ENCODE measurements around the gene ADAM12. TPM values are rescaled to one million over a fixed set of nuclear protein-coding genes. Genes with fewer than 3 reads are reported as not detected.

ADAM12 gene
- total and polyA plus RNA-seq, 2 experiments from 2014 or later, result 0.13 to 0.87 TPM

DNA sequence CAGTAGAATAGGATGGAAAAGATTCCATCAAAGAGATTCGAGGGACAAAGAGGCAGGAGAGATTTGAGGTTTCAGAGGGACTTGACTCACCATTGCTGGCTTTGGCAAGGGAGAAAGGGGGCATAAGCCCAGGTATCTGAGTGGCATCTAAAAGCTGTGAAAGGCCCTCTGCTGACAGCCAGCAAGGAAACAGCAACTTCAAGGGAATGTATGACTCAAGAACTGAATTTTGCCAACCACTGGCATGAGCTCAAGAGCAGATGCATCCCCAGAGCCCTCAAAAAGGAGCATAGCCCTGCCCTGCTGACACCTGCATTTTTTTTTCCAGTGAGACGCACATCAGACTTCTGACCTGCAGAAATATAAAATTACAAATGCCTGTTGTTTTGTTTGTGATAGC, 19.6 kb upstream of the ADAM12 start:
- H4K20me1 ChIP-seq (replicated peaks; ENCODE audit: insufficient read depth), result no peaks in the 10 kb centered on the region
- no peak overlapping the region for H3K4me3 Mint-ChIP-seq
- no peak overlapping the region for H3K27ac ChIP-seq (ENCODE audit: low read depth)
- H2AFZ ChIP-seq, result no peak overlapping the region
- no peaks in the 10 kb centered on the region for H3K79me2 ChIP-seq (replicated peaks; ENCODE audit: insufficient read depth)
- TF ChIP-seq ETS1 (IDR thresholded peaks at IDR 0.05), result no peak
- no peak for TF ChIP-seq JUNB (IDR thresholded peaks at IDR 0.05; ENCODE audit: unreplicated experiment)
- no peak for TF ChIP-seq CTCF (conservative IDR thresholded peaks at IDR 0.05; ENCODE audit: low read depth in 2 of 2)
- TF ChIP-seq, protein P1, sequence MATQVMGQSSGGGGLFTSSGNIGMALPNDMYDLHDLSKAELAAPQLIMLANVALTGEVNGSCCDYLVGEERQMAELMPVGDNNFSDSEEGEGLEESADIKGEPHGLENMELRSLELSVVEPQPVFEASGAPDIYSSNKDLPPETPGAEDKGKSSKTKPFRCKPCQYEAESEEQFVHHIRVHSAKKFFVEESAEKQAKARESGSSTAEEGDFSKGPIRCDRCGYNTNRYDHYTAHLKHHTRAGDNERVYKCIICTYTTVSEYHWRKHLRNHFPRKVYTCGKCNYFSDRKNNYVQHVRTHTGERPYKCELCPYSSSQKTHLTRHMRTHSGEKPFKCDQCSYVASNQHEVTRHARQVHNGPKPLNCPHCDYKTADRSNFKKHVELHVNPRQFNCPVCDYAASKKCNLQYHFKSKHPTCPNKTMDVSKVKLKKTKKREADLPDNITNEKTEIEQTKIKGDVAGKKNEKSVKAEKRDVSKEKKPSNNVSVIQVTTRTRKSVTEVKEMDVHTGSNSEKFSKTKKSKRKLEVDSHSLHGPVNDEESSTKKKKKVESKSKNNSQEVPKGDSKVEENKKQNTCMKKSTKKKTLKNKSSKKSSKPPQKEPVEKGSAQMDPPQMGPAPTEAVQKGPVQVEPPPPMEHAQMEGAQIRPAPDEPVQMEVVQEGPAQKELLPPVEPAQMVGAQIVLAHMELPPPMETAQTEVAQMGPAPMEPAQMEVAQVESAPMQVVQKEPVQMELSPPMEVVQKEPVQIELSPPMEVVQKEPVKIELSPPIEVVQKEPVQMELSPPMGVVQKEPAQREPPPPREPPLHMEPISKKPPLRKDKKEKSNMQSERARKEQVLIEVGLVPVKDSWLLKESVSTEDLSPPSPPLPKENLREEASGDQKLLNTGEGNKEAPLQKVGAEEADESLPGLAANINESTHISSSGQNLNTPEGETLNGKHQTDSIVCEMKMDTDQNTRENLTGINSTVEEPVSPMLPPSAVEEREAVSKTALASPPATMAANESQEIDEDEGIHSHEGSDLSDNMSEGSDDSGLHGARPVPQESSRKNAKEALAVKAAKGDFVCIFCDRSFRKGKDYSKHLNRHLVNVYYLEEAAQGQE (IDR thresholded peaks at IDR 0.05; ENCODE audit: unreplicated experiment), result no peak
- TF ChIP-seq ZNF331 (CRISPR knock-in tag; IDR thresholded peaks at IDR 0.05; ENCODE audit: low read depth), result no peak
- TF ChIP-seq STAT1 (IDR thresholded peaks at IDR 0.05; ENCODE audit: unreplicated experiment), result no peak
- no peak for TF ChIP-seq CREB1 (CRISPR knock-in tag; IDR thresholded peaks at IDR 0.05; ENCODE audit: low read depth)
- no peak for TF ChIP-seq EZH2phosphoT487 (IDR thresholded peaks at IDR 0.05; ENCODE audit: unreplicated experiment)
- no peak for TF ChIP-seq ZNF462 (CRISPR knock-in tag; IDR thresholded peaks at IDR 0.05)
- TF ChIP-seq POLR2AphosphoS5 (IDR thresholded peaks at IDR 0.05; ENCODE audit: low read depth), result no peak
- TF ChIP-seq NANOG (IDR thresholded peaks at IDR 0.05; ENCODE audit: borderline replicate concordance), result no peak
- no peak for TF ChIP-seq EZH2 (IDR thresholded peaks at IDR 0.05; ENCODE audit: low read depth, unreplicated experiment)
- TF ChIP-seq ZNF114 (CRISPR knock-in tag; IDR thresholded peaks at IDR 0.05), result no peak
- no peak for ATAC-seq
- peaks cover 6% of the 10 kb centered on the region for H3K27me3 Mint-ChIP-seq (ENCODE audit: insufficient read depth, low read depth, poor library complexity)
- no peaks in the 10 kb centered on the region for H3K36me3 ChIP-seq (ENCODE audit: insufficient read depth)
- no peaks in the 10 kb centered on the region for H3K9me3 Mint-ChIP-seq
- no peak overlapping the region for H3K4me2 ChIP-seq
- H3K27ac Mint-ChIP-seq, result no peak overlapping the region
- H3K4me1 ChIP-seq (ENCODE audit: insufficient read depth), result no peaks in the 10 kb centered on the region
- no peaks in the 10 kb centered on the region for H3F3A ChIP-seq (replicated peaks; ENCODE audit: low read depth)
- no peaks in the 10 kb centered on the region for H3K9me2 ChIP-seq (ENCODE audit: insufficient read depth)
- peaks cover 5% of the 10 kb centered on the region for H3K4me1 Mint-ChIP-seq
- no peak overlapping the region for H3K4me3 ChIP-seq
- no peaks in the 10 kb centered on the region for H3K36me3 Mint-ChIP-seq (ENCODE audit: low read depth)
- no peaks in the 10 kb centered on the region for H3K27me3 ChIP-seq (ENCODE audit: insufficient read depth)
- DNase-seq (ENCODE audit: low spot score), result no peak
